PC-9 (cell line): Measurements from ENCODE around the gene SH3PXD2B. TPM values are rescaled to one million over a fixed set of nuclear protein-coding genes. Genes with fewer than 3 reads are reported as not detected.
"Not testable (repeated sequence)": the region's sequence is repeated elsewhere in the genome, so short reads cannot be mapped to it uniquely, and the experiment has no call there.

Experiments used
- BruUV-seq: library from RNA; stranded (reverse); fragments of 400-500 nt; replicated peaks from 2 replicates; lab custom pipeline; 2021; lab: Mats Ljungman, UMichigan
- CTCF ChIA-PET: fragments of 300-600 bp; sonication (Branson Sonifier 250); formaldehyde crosslinking; loops from one replicate; lab custom pipeline; 2022; ENCODE audit warnings: antibody characterized with exemption; lab: Charles Lee
- POLR2A ChIA-PET: fragments of 300-600 bp; sonication (Branson Sonifier 250); formaldehyde crosslinking; loops from one replicate; lab custom pipeline; 2022; ENCODE audit warnings: antibody characterized with exemption; ENCODE audit not compliant: unreplicated experiment; lab: Charles Lee
- DNase-seq, 2 experiments: peaks; one replicate each; pipeline versions ENCODE4 v3.0.0 to v3.0.0-alpha.2; 2015 to 2022; ENCODE audit warnings: mixed read lengths in 1 of 2
- H2AFZ ChIP-seq: fragments of 200-600 bp; sonication (generic); 2 replicates; pipeline ENCODE4 v1.8.1; 2017; ENCODE audit warnings: antibody characterized with exemption
- H3F3A ChIP-seq: fragments of 200-600 bp; sonication (generic); 2 replicates; pipeline ENCODE4 v1.8.1; 2017; ENCODE audit warnings: antibody characterized with exemption, mild to moderate bottlenecking, low read depth; ENCODE audit not compliant: insufficient read depth
- H3K27ac ChIP-seq: fragments of 200-600 bp; sonication (generic); 2 replicates; pipeline ENCODE4 v1.6.1; 2016; ENCODE audit warnings: mixed run types
- H3K27me3 ChIP-seq: fragments of 200-600 bp; sonication (generic); 2 replicates; pipeline ENCODE4 v1.6.1; 2016; ENCODE audit warnings: low read depth, mixed run types; ENCODE audit not compliant: insufficient read depth
- H3K36me3 ChIP-seq: fragments of 200-600 bp; sonication (generic); 2 replicates; pipeline ENCODE4 v1.6.1; 2016; ENCODE audit warnings: low read depth, mixed run types
- H3K4me1 ChIP-seq: fragments of 200-600 bp; sonication (generic); replicated peaks from 2 replicates; pipeline ENCODE4 v1.6.1; 2016; ENCODE audit warnings: mixed run types; ENCODE audit not compliant: insufficient read depth
- H3K4me2 ChIP-seq: fragments of 200-600 bp; sonication (generic); 2 replicates; pipeline ENCODE4 v1.6.1; 2017; ENCODE audit warnings: mixed run types
- H3K4me3 ChIP-seq: fragments of 200-600 bp; sonication (generic); 2 replicates; pipeline ENCODE4 v1.6.1; 2016; ENCODE audit warnings: mixed run types
- H3K79me2 ChIP-seq: fragments of 200-600 bp; sonication (generic); 2 replicates; pipeline ENCODE4 v1.6.1; 2017; ENCODE audit warnings: low read depth, mixed run types
- H3K9me2 ChIP-seq: fragments of 200-600 bp; sonication (generic); 2 replicates; pipeline ENCODE4 v1.8.1; 2017; ENCODE audit warnings: mild to moderate bottlenecking; ENCODE audit not compliant: insufficient read depth
- H3K9me3 ChIP-seq: fragments of 200-600 bp; sonication (generic); 2 replicates; pipeline ENCODE4 v1.8.1; 2016; ENCODE audit warnings: low read depth; ENCODE audit not compliant: insufficient read depth
- H4K20me1 ChIP-seq: fragments of 200-600 bp; sonication (generic); 2 replicates; pipeline ENCODE4 v1.8.1; 2017; ENCODE audit not compliant: insufficient read depth
- CTCF ChIP-seq: fragments of 200-600 bp; sonication (generic); conservative IDR thresholded peaks from 2 replicates; pipeline ENCODE4 v1.6.1; 2017; ENCODE audit warnings: mixed run types, antibody characterized with exemption, mild to moderate bottlenecking, moderate library complexity
- EZH2 ChIP-seq: fragments of 200-600 bp; sonication (generic); IDR thresholded peaks from 2 replicates; pipeline ENCODE4 v1.8.0; 2017; ENCODE audit warnings: antibody characterized with exemption, low read depth
- intact Hi-C: fragments of 100-400 bp; cut with micrococcal nuclease; formaldehyde crosslinking; loops from one replicate; pipeline ENCODE4 v1.10.0; 2022; ENCODE audit not compliant: unreplicated experiment
- total RNA-seq: library from RNA; stranded (reverse); gene quantifications from 2 replicates; pipeline ENCODE4 v1.2.3, GENCODE V29; 2021

The SH3PXD2B gene
- total RNA-seq, 1 experiment from 2014 or later = 29.3 TPM

GRCh38 chr5:172293745-172294342 is 160.5 kb downstream of the SH3PXD2B start:
- DNase-seq = no peak
- Histone ChIP-seq H3K9me2 (no peaks in the 10 kb centered on the region), H3K9me3 (no peaks in the 10 kb centered on the region), H3K4me1 (0 out of 2 replicates have a peak, but pooled peaks cover 4% of the 10 kb centered on the region), H3K36me3 (no peaks in the 10 kb centered on the region), H3K27ac (no peak overlapping the region), H3K27me3 (no peaks in the 10 kb centered on the region), H3F3A (no peaks in the 10 kb centered on the region), H3K4me2 (no peak overlapping the region), H3K4me3 (no peak overlapping the region), H3K79me2 (no peaks in the 10 kb centered on the region), H4K20me1 (no peaks in the 10 kb centered on the region), H2AFZ (no peak overlapping the region)
- ChIA-PET POLR2A (no interaction called here), CTCF (interaction anchor here (0.6 to 1.1 kb wide), 5 partner anchors 9 to 382 kb away, joined by 3 to 17 read pairs (median 5); no protein-coding TSS in a partner anchor)
- no TSS peak for BruUV-seq
- intact Hi-C loops = loop anchor here (1.0 kb wide), 3 partner anchors 9 to 382 kb away; no protein-coding TSS in a partner anchor
- TF ChIP-seq EZH2 (no peak), CTCF (no peak)

GRCh38 chr5:172293054-172293744 is 161.1 kb downstream of the SH3PXD2B start:
- Histone ChIP-seq H3K27ac (no peak overlapping the region), H3K9me3 (no peaks in the 10 kb centered on the region), H3K36me3 (no peaks in the 10 kb centered on the region), H3K9me2 (no peaks in the 10 kb centered on the region), H4K20me1 (no peaks in the 10 kb centered on the region), H3K4me2 (peak overlapping the region; percentile 18; the same call in 1 of the 2 replicates), H3K27me3 (no peaks in the 10 kb centered on the region), H3K4me3 (no peak overlapping the region), H3K79me2 (no peaks in the 10 kb centered on the region), H3F3A (no peaks in the 10 kb centered on the region), H3K4me1 (0 out of 2 replicates have a peak, but pooled peaks cover 4% of the 10 kb centered on the region), H2AFZ (0 out of 2 replicates have a peak overlapping the region, but pooled peaks have one; percentile 3)
- intact Hi-C loops = loop anchor here (1.0 kb wide), 3 partner anchors 10 to 381 kb away; no protein-coding TSS in a partner anchor
- ChIA-PET POLR2A (no interaction called here), CTCF (interaction anchor here (0.6 to 1.1 kb wide), 5 partner anchors 10 to 381 kb away, joined by 3 to 17 read pairs (median 5); no protein-coding TSS in a partner anchor)
- no TSS peak for BruUV-seq
- peak; percentile 51 to 66 for DNase-seq
- peak; percentile 89 for TF ChIP-seq CTCF
- TF ChIP-seq EZH2 = no peak

- POLR2A ChIA-PET = interaction anchor here (0.6 kb wide), 1 partner anchor 161 kb away, joined by 3 read pairs; no protein-coding TSS in a partner anchor
Observed at GRCh38 chr5:172291837-172292236, 162.5 kb downstream of the SH3PXD2B start.

More at GRCh38 chr5:172291837-172292236, 162.5 kb downstream of the SH3PXD2B start:
- H3K27me3 ChIP-seq, DNase-seq, H3K79me2 ChIP-seq, H3K4me1 ChIP-seq, H3K9me2 ChIP-seq, BruUV-seq, H3K4me3 ChIP-seq, H4K20me1 ChIP-seq, H3F3A ChIP-seq, H3K9me3 ChIP-seq, H3K27ac ChIP-seq, H3K4me2 ChIP-seq, H3K36me3 ChIP-seq, H2AFZ ChIP-seq, intact Hi-C loops: not testable (repeated sequence)
- CTCF ChIA-PET = interaction anchor here (0.6 to 1.0 kb wide), 2 partner anchors 181 to 384 kb away, joined by 3 to 4 read pairs; no protein-coding TSS in a partner anchor
